Breast epithelium (tissue), 4 donors: ENCODE results near the gene KHSRP. TPM values are rescaled to one million over a fixed set of nuclear protein-coding genes. Genes with fewer than 3 reads are reported as not detected.

Source experiments
- DNase-seq, 2 donors: peaks; one replicate each; pipeline ENCODE4 v3.0.0-alpha.2; 2019; ENCODE audit warnings: low spot score in 2 of 2
- H3K27ac ChIP-seq, 2 donors: fragments of 200-600 bp; sonication (generic) in 1 of 2; one replicate each; pipeline ENCODE4 v1.5.1; 2016 to 2019; ENCODE audit warnings: mild to moderate bottlenecking in 1 of 2
- H3K27me3 ChIP-seq, 2 donors: fragments of 200-600 bp; sonication (generic) in 1 of 2; one replicate each; pipeline versions ENCODE4 v1.5.1 to v1.6.0; 2017 to 2019; ENCODE audit warnings: control low read depth in 1 of 2, mild to moderate bottlenecking in 1 of 2
- H3K36me3 ChIP-seq: fragments of 200-600 bp; one replicate; pipeline ENCODE4 v1.5.1; 2019
- H3K4me1 ChIP-seq, 2 donors: fragments of 200-600 bp; sonication (generic); one replicate each; pipeline ENCODE4 v1.5.1; 2016 to 2019; ENCODE audit warnings: control low read depth in 1 of 2
- H3K4me3 ChIP-seq, 3 donors: fragments of 200-600 bp; sonication (generic); 1 replicate in 2 of 3; 2 replicates in 1 of 3; pipeline ENCODE4 v1.5.1; 2016 to 2019; ENCODE audit warnings: mild to moderate bottlenecking in 3 of 3, moderate library complexity in 2 of 3
- H3K9me3 ChIP-seq, 2 donors: fragments of 200-600 bp; sonication (generic) in 1 of 2; one replicate each; pipeline ENCODE4 v1.5.1; 2016 to 2019; ENCODE audit warnings: control low read depth in 1 of 2
- POLR2A ChIP-seq: fragments of 450-650 bp; IDR thresholded peaks from one replicate; pipeline ENCODE4 v1.6.1; 2016; ENCODE audit warnings: antibody characterized with exemption, mild to moderate bottlenecking, moderate library complexity
- POLR2AphosphoS5 ChIP-seq, 3 donors: sonication (generic); formaldehyde crosslinking; IDR thresholded peaks; one replicate each; pipeline ENCODE4 v1.6.1; 2017; ENCODE audit warnings: antibody characterized with exemption in 3 of 3
- intact Hi-C: fragments of 100-400 bp; cut with DNase I; formaldehyde crosslinking; loops from one replicate; pipeline ENCODE4 v1.15.1; 2023; ENCODE audit warnings: low total_unique reads
- total RNA-seq, 3 donors: library from RNA; depleted of rRNA; stranded (reverse); fragments of >200 nt; gene quantifications; one replicate each; pipeline ENCODE4 v1.1.0, GENCODE V29; 2016
- TF ChIP-seq, protein P1 (sequence below), 3 donors: fragments of 450-650 bp; IDR thresholded peaks; one replicate each; pipeline ENCODE4 v1.5.1; 2016 to 2017; ENCODE audit warnings: antibody characterized with exemption in 3 of 3, mild to moderate bottlenecking in 3 of 3, moderate library complexity in 3 of 3

KHSRP gene
- total RNA-seq, 3 donors from 2014 or later, result 71.4 to 76.1 (median 73.0) TPM

GRCh38 chr19:6455924-6456323 lies 31.3 kb upstream of the KHSRP start:
- Histone ChIP-seq H3K4me1 (peaks cover 0 to 4% of the 10 kb centered on the region in 2 donors), H3K27ac (no peak overlapping the region), H3K27me3 (no peaks in the 10 kb centered on the region), H3K36me3 (peaks cover 12% of the 10 kb centered on the region), H3K4me3 (no peak overlapping the region), H3K9me3 (peaks cover 10 to 12% of the 10 kb centered on the region in 2 donors)
- DNase-seq, result no peak
- TF ChIP-seq, protein P1, sequence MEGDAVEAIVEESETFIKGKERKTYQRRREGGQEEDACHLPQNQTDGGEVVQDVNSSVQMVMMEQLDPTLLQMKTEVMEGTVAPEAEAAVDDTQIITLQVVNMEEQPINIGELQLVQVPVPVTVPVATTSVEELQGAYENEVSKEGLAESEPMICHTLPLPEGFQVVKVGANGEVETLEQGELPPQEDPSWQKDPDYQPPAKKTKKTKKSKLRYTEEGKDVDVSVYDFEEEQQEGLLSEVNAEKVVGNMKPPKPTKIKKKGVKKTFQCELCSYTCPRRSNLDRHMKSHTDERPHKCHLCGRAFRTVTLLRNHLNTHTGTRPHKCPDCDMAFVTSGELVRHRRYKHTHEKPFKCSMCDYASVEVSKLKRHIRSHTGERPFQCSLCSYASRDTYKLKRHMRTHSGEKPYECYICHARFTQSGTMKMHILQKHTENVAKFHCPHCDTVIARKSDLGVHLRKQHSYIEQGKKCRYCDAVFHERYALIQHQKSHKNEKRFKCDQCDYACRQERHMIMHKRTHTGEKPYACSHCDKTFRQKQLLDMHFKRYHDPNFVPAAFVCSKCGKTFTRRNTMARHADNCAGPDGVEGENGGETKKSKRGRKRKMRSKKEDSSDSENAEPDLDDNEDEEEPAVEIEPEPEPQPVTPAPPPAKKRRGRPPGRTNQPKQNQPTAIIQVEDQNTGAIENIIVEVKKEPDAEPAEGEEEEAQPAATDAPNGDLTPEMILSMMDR (IDR thresholded peaks at IDR 0.05), result no peak
- TF ChIP-seq POLR2A, result no peak
- no peak for TF ChIP-seq POLR2AphosphoS5 (IDR thresholded peaks at IDR 0.05)
- intact Hi-C loops, result loop anchor here (1.0 kb wide), 1 partner anchor 32 kb away; the partner anchor contains the start of gene KHSRP

DNA sequence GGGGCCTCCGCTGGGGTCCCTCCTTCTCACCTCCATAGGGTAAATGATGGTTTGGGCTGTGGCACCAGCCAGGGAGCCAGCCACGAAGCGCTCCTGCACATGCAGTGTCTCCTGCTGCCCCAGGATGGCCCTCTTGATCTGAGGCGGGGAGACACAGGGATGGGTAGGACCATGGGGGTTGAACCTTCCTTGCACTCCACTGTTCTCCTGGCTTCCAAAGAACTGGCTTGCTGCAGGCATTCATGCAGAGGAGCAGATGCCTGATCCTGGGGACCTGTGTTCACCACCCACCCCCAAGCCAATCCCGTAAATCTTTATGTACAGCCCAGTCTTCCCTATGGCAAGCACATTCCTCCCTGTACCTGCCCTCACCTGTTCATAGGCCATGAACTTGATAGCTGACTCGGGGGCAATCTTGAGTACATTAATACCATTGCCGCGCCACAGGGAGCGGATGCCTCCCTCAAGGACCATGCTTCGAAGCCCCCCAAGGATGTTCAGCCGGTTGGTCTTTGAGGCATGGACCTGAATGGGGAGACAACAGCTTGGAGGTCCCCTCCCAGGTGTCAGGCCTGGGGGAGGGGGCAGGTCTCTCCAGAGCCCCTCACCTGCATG lies 29.4 kb upstream of the KHSRP start:
- Histone ChIP-seq H3K27ac (no peak overlapping the region), H3K27me3 (no peaks in the 10 kb centered on the region), H3K4me1 (peaks cover 0 to 4% of the 10 kb centered on the region in 2 donors), H3K4me3 (no peak overlapping the region), H3K36me3 (peaks cover 12% of the 10 kb centered on the region), H3K9me3 (peaks cover 10 to 12% of the 10 kb centered on the region in 2 donors)
- TF ChIP-seq POLR2AphosphoS5 (IDR thresholded peaks at IDR 0.05) (no peak), POLR2A (no peak)
- TF ChIP-seq, protein P1 (IDR thresholded peaks at IDR 0.05), result no peak
- DNase-seq, result no peak
- intact Hi-C loops, result no loop called here

DNA sequence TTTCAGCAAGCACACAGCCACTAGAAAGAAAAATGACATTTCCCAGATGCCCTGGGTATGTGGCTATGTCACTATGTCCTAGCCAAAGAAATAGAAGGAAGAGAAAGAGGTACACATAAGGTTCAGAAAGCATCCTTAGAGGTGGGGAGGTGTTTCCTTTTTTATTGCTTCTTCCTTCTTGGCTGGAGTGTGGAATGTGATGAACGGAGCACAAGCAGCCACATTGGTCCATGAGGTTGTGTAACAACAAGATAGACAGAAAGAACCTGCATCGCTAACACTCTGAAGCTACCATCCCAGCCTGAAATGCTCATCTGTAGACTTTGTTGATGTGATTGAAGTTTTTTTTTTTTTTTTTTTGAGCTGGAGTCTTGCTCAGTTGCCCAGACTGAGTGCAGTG lies 28.3 kb upstream of the KHSRP start:
- TF ChIP-seq POLR2AphosphoS5 (IDR thresholded peaks at IDR 0.05) (no peak), POLR2A (no peak)
- TF ChIP-seq, protein P1 (IDR thresholded peaks at IDR 0.05), result no peak
- peaks cover 10 to 12% of the 10 kb centered on the region in 2 donors for H3K9me3 ChIP-seq
- intact Hi-C loops, result no loop called here
- DNase-seq, result no peak
- H3K27me3 ChIP-seq, result no peaks in the 10 kb centered on the region
- H3K4me1 ChIP-seq, result no peaks in the 10 kb centered on the region
- H3K36me3 ChIP-seq, result peaks cover 12% of the 10 kb centered on the region
- H3K4me3 ChIP-seq, result no peak overlapping the region
- no peak overlapping the region for H3K27ac ChIP-seq

DNA sequence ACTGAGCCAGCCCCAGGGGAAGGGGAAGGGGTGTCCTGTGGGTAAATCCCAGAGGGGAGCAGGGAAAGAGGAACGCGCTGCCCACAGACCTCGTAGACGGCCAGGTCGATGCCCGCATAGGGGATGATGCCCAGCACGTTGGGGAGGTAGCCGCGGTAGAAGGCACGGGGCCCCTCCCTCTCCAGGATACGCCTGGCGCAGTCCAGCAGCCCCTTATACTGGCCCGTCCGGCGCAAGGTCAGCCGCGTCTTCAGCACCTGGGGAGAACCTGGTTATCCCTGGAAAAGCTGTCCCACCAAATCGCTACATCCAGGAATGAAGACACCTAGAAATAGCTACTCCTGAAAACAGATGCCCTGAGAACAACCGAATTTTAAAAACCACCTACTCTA lies 27.6 kb upstream of the KHSRP start:
- DNase-seq, result no peak
- Histone ChIP-seq H3K27me3 (no peaks in the 10 kb centered on the region), H3K36me3 (peaks cover 12% of the 10 kb centered on the region), H3K4me3 (no peak overlapping the region), H3K27ac (no peak overlapping the region), H3K9me3 (peaks cover 10 to 12% of the 10 kb centered on the region in 2 donors), H3K4me1 (no peaks in the 10 kb centered on the region)
- intact Hi-C loops, result no loop called here
- TF ChIP-seq, protein P1 (IDR thresholded peaks at IDR 0.05), result no peak
- no peak for TF ChIP-seq POLR2A
- TF ChIP-seq POLR2AphosphoS5 (IDR thresholded peaks at IDR 0.05), result no peak

DNA sequence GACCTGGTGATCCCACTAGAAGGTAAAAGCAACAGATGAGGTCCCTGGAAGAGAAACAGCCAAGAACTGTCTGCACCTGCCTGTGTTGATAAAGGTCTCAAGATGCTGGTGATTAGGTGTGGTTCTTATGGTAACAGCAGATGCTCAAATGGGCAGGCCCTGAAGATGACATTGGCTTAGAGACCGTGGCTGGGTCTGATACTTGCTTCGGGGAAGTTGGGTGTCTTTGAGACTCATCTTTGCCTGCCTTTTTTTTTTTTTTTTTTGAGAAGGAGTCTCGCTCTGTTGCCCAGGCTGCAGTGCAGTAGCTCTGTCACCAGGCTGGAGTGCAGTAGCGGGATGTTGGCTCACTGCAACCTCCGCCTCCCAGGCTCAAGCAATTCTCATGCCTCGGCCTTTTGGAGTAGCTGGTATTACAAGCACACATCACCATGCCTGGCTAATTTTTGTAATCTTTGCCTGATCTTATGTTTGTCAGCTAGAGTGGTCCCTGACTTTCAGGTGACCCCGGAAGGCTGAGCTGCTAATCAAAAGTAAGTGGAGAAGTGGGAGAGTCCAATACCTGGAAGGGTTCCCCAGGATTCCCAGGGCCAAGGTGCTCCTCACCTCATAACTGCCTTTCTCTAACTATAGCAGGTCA lies 27.1 kb upstream of the KHSRP start:
- intact Hi-C loops, result no loop called here
- DNase-seq, result no peak
- Histone ChIP-seq H3K4me3 (no peak overlapping the region), H3K27me3 (no peaks in the 10 kb centered on the region), H3K27ac (no peak overlapping the region), H3K36me3 (peaks cover 12% of the 10 kb centered on the region), H3K4me1 (no peaks in the 10 kb centered on the region), H3K9me3 (peaks cover 10 to 12% of the 10 kb centered on the region in 2 donors)
- TF ChIP-seq, protein P1 (IDR thresholded peaks at IDR 0.05), result no peak
- TF ChIP-seq POLR2AphosphoS5 (IDR thresholded peaks at IDR 0.05) (no peak), POLR2A (no peak)
